GM12892 (cell line): ENCODE data around the gene HIVEP2.

Experiments
- DNase-seq: peaks from one replicate; pipeline ENCODE4 v3.0.0; 2011; ENCODE audit not compliant: insufficient read length
- FAIRE-seq: peaks from 2 replicates; lab custom pipeline; 2011; peaks lifted over from hg19 to GRCh38; lab: Jason Lieb, UNC
- POLR2A ChIP-seq: IDR thresholded peaks from 2 replicates; pipeline ENCODE4 v1.6.1; 2011; ENCODE audit warnings: low read depth, low read length, control low read depth
- POLR2AphosphoS5 ChIP-seq: IDR thresholded peaks from 2 replicates; pipeline ENCODE4 v1.6.1; 2011; ENCODE audit warnings: low read depth, low read length, control low read depth
- TAF1 ChIP-seq: IDR thresholded peaks from 2 replicates; pipeline ENCODE4 v1.6.1; 2011; ENCODE audit warnings: low read depth, mild to moderate bottlenecking, control low read depth, low read length, borderline replicate concordance

HIVEP2 gene

DNA sequence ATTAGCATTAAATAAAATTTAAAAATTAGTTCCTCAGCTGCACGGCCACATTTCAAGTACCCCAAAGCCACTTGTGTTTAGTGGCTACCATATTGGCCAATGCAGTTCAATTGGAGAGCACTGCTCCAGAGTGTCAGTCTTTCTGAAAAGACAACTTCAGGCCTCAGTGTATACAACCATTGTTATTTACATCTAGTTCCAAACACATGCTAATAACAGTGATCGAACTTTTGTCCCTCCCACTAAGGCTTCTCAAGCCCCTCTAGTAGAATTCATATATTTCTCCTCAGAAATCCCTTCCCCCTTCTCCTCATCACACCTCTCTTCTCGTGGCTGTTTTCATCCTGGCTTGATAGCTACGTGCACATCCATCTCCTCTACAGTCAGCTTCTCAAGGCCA, 32.9 kb downstream of the HIVEP2 start:
- FAIRE-seq = peak; percentile 61
- no peak for TF ChIP-seq POLR2A
- DNase-seq = no peak

DNA sequence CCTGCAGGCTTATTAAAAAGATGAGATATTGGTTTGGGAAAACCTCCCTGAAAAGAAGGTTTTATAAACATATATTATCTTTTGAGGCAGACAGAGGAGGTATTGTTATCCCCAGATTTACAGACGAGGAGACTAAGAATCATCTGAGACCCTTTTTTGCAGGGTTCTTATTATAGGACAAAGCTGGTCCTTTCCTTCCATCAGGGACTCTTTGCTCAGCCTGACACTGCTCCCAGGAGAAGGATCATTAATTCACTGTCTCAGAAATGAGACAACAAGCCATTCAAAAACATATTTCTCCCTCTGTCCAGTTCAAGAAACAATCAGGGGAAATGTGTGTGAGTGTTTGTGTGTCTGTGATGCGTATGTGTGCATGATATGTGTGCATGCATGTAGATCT, 33.5 kb downstream of the HIVEP2 start:
- FAIRE-seq (no peak), DNase-seq (no peak)
- TF ChIP-seq TAF1 = no peak

DNA sequence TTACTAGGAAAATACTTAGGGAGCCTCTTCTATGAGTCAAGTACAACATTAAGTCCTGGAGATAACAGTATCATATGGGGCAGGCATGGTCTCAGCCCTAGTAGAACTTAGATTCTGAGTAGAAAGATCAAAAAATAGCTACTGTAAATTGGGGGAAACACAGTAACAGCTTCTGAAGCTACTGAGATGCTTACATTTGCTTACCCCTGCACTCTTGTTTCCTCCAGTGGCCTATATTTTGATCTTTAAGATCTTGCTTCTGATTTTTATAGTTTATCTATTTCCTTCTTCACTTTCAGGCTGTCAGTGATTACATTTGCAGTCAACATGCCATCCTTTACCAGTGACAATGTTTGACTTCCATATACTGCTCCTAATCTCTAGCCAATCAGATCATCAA, 35.3 kb downstream of the HIVEP2 start:
- FAIRE-seq (no peak), DNase-seq (no peak)
- TF ChIP-seq POLR2A = no peak
- no peak for TF ChIP-seq TAF1
- no peak for TF ChIP-seq POLR2AphosphoS5

DNA sequence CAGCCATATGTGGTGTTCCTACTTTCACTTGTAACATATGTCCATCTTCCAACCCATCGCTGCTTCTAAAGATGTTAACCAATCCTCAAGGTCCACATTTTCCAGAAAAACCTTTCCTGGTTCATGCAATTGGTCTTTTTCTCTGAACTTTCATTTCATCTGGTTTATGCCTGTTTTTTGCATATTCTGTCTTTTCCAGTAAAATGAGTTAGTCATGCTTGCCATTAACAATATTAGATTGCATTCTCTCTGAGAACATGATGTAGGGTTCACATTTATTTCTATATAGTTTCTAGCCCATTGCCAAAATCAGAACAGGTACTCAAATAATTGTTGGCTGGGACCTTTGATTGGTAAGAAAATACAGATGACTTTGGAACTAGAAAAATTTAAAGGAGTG, 36.7 kb downstream of the HIVEP2 start:
- no peak for TF ChIP-seq TAF1
- TF ChIP-seq POLR2A = no peak
- no peak for TF ChIP-seq POLR2AphosphoS5
- FAIRE-seq = peak; percentile 46
- DNase-seq = no peak

DNA sequence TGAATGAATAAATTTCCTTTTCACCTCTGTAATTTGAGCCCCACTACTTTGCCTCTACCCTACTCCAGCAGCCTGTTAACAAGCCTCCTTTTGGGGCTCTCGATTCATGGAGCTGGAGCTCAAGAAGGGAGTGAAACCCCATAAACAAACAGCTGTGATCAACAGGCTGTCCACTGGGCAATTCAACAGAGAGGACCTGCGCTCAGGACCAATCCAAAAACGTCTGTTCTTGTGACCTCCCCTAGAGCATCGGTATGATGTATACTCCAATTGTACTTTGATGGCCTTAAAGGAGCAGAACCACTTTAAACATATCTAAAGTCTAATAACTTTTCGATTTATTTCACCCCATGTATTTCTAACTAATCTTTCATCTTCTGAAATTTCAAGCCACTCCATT, 37.4 kb downstream of the HIVEP2 start:
- TF ChIP-seq POLR2AphosphoS5 (no peak), POLR2A (no peak), TAF1 (no peak)
- DNase-seq (no peak), FAIRE-seq (no peak)

DNA sequence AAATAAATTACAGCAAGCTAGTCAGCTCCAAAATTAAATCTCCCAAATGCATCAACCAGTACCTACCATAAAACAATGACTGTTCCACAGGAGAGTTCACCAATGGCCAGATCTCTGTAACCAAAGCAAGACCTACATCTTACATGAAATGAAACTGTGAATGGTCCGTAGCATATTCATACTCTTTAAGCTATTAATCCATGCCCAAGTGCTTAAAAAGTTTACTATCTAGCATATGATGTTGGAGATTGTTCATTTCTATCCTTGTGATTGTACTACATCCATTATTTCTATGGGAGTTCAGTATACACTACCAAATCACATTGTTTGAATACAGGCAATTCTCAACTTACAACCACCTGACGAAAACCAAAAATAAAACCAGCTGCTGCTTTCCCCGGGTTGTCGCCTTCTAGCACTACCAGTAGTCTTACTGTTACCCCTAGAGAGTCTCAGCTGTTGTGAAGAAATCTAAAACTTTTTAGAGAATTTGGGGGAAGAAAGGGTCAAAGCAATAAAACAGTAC, 38.0 kb downstream of the HIVEP2 start:
- DNase-seq = no peak
- FAIRE-seq = peak; percentile 96

DNA sequence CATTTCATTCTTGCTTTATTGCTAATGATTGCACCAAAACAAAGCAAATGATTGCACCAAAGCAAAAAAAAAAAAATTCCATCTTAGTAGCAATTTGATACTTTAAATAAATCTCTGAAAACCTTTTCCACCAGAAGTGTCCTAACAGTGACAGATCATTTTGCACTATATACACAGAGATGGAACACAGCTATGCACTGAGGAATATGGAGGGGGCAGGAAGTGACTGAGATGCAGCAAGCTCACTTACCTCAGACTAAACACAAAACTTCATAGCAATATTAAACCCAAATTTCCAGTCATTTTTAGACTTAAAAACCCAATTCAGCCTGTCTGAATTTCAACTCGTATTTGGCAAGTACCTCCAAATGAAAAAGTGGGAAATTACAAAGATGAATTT, 41.2 kb downstream of the HIVEP2 start:
- no peak for DNase-seq
- FAIRE-seq = peak; percentile 58
- TF ChIP-seq POLR2AphosphoS5 (no peak), TAF1 (no peak), POLR2A (no peak)

More for the DNA sequence above, 38.0 kb downstream of the HIVEP2 start:
- TF ChIP-seq POLR2A = no peak
- TF ChIP-seq TAF1 = no peak

DNA sequence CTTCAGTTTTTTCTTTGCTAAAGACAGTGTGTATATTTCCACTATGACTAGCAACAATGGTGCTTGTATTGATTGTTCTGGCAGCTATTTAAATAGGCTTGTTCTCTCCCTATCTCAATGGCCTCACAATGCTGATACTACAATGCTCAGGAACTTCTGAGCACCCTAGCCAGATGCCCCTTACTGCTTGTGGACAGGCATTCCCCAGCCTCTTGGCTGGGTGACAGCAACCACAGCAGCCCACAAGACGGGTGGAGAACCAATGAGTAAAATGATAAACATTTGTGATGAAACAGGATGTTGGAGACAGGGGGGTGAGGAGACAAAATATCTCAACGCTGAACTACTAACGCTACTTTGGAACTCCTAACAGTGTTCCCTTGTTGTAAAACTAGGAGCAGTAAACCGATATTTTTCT, 42.3 kb downstream of the HIVEP2 start:
- DNase-seq (no peak), FAIRE-seq (peak; percentile 78)
- TF ChIP-seq TAF1 (no peak), POLR2A (no peak), POLR2AphosphoS5 (0 out of 2 replicates have a peak, but pooled peaks have one; percentile 23)

DNA sequence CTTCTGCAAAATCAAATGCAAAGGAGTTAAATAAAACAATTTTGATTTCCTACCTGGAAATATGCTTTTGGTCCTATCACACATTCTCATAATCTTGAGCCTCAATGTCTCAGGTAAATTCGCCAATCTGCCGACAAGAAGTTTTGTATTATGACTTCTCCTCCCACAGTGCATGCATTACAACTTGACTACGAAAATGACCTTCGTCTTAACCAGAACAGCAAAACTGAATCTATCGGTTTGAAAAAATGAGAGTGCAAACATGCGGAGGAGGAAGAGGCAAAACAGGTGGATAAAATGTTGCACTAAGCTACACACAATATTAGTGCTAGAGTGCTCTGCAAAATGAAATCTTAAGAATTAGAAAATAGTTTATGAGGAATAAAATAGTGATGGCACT, 43.4 kb downstream of the HIVEP2 start:
- FAIRE-seq = no peak
- TF ChIP-seq POLR2A (no peak), TAF1 (no peak), POLR2AphosphoS5 (no peak)
- no peak for DNase-seq

DNA sequence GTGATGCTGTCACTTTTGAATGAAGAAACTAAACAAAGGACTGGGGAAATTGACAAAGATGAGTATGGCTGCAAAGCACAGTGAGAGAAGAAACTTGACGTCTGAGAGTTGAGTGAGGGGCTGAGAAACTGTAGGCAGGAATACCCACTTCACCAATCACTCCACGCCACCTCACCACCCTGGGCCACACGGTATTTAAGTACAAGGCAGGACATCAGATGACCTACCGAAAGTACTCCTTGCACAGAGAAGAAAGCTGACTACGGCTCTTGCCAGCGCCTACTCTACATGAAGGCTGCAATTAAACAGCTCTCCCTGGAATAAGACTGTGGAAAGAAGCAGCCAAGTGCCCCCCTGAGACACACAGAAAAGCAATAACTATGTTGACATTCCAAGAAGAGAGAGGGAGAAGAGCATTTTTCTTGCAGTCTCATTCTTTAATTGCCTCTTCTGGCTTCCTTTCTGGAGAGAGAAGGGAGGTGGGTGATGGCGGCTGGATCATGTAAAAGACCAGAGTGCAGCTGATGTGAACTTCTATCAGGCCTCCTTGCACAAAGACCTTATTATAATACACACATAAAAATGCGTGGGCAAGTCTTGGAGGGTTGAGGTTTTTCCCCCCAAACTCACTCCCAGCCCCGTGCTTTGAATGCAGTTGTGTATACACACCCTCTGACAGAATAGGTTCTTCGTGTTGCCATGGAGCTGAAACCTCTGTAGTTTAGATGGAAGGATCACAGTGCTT, 44.6 kb downstream of the HIVEP2 start:
- FAIRE-seq (no peak), DNase-seq (no peak)
- TF ChIP-seq POLR2AphosphoS5 (no peak), POLR2A (no peak), TAF1 (no peak)

DNA sequence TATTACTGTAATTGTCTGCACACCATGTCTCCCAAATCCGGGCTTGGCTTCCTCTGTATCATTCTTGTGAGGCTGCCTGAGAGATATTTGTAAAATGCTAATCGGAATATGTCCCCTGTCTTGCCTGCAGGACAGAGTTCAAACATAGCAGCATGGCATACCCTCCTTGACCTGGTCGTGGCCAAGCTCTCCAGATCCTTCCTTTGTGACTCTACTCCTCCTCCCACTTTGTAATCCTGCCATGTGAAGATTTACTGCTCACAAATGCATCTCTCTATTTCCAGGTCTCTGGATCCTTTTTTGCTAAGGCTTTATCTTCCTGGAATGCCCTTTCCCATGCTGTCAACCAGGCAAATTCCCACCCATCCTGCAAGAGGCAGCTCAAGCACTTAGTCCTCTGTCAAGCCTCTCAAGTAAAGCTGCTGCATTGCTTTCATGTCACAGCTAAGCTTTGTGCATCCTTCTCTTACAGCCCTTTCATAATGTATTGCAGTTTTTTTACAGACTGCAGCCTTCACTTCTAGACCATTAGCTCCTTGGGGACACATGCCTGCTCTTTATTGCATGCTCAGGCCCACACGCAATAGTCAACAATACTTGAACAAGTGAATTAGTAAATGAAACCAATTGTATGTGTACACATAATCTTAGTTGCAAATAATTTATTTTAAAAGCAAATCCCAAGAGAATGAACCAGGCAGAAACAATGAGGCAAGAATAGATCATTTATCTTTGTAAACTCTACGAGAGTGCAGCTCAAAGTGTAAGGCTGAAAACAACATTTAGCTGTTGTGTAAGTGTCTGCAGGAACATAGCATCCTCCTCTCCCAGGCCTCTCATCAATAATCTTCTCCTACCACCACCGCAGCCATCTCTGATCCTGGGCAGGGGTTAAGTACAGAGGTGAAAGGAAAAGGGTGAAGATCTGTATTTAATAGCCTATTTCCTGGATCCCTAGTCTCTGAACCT, 45.8 kb downstream of the HIVEP2 start:
- no peak for TF ChIP-seq POLR2AphosphoS5
- no peak for TF ChIP-seq TAF1
- no peak for TF ChIP-seq POLR2A
- FAIRE-seq = no peak
- DNase-seq = no peak

DNA sequence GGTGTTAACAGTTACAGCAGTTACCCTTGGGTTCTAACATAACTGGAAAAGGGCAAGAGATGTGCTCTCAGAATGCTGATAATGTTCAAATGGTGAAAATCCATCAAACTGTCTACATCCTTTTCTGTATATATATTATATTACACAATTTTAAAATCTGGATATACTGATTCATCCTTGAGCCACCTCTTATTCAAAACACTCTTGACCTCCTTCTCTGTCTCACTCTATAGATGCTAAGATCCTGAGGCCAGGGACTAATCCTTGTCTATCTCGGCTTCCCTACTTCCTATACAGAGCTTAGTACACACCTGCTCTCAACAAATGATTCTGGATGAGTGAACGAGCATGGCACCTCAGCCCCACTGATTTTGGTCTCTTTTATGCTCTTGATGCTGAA, 47.3 kb downstream of the HIVEP2 start:
- FAIRE-seq (no peak), DNase-seq (no peak)
- TF ChIP-seq POLR2A (no peak), POLR2AphosphoS5 (no peak), TAF1 (no peak)

DNA sequence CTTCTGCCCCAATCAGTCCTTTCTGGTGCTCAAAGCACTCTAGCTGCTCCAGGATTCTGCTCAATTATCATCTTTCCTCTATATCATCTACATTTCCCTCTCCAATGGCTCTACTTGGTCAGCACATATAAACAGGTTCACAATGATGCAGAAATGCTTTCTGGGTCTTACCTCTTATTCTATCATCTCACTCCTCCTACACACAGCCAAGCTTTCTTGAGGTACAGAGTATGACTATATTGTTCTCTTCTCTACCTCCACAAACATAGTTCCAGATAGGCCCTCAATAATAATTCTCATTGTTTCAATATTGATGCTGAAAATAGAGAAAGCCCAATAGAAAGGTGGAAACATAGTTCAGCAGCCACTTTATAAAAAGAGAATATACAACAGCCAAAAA, 48.2 kb downstream of the HIVEP2 start:
- FAIRE-seq (no peak), DNase-seq (no peak)
- TF ChIP-seq POLR2A = no peak
- TF ChIP-seq TAF1 = no peak
- no peak for TF ChIP-seq POLR2AphosphoS5
